CD4-positive, alpha-beta T cell (primary cell): Measurements from ENCODE around the gene NUP37. TPM values are rescaled to one million over a fixed set of nuclear protein-coding genes. Genes with fewer than 3 reads are reported as not detected.
"Not testable (repeated sequence)": the region's sequence is repeated elsewhere in the genome, so short reads cannot be mapped to it uniquely, and the experiment has no call there.

Experiments
- ATAC-seq: fragments of 200-7000 bp; cut with Tn5 transposase; one replicate; pipeline ENCODE4 v1.10.0; 2022; ENCODE audit warnings: mild to moderate bottlenecking; ENCODE audit not compliant: poor library complexity
- CTCF ChIA-PET: fragments of 350-600 bp; sonication (Branson Sonifier 250); formaldehyde crosslinking; loops from one replicate; lab custom pipeline; 2021; ENCODE audit warnings: antibody characterized with exemption, inconsistent platforms; lab: Charles Lee
- POLR2A ChIA-PET: fragments of 350-600 bp; sonication (Branson Sonifier 250); formaldehyde crosslinking; loops from one replicate; lab custom pipeline; 2021; ENCODE audit warnings: antibody characterized with exemption, inconsistent platforms; lab: Charles Lee
- DNase-seq, 14 experiments: peaks; one replicate each; pipeline ENCODE4 v3.0.0-alpha.2; 2013 to 2020; ENCODE audit warnings: mixed read lengths in 2 of 14
- H3K27ac ChIP-seq, 2 donors: one replicate each; pipeline versions ENCODE4 v1.5.1 to v1.7.0; 2013; ENCODE audit warnings: low read length in 2 of 2, low read depth in 1 of 2, mild to moderate bottlenecking in 1 of 2
- H3K27me3 ChIP-seq, 2 experiments: 1 replicate in 1 of 2; 2 replicates in 1 of 2; pipeline versions ENCODE4 v1.6.1 to v1.7.0; 2013; ENCODE audit warnings: low read length in 2 of 2, control low read depth in 1 of 2, mild to moderate bottlenecking in 1 of 2, moderate library complexity in 1 of 2; ENCODE audit not compliant: insufficient read depth in 2 of 2, control insufficient read depth in 1 of 2
- H3K36me3 ChIP-seq: one replicate; pipeline ENCODE4 v1.6.1; 2013; ENCODE audit warnings: low read length, control low read depth; ENCODE audit not compliant: insufficient read depth
- H3K4me1 ChIP-seq: one replicate; pipeline ENCODE4 v1.6.1; 2013; ENCODE audit warnings: low read length, control low read depth; ENCODE audit not compliant: insufficient read depth
- H3K4me3 ChIP-seq: one replicate; pipeline ENCODE4 v1.5.1; 2013; ENCODE audit warnings: mild to moderate bottlenecking, low read length, moderate library complexity
- H3K9me3 ChIP-seq, 2 experiments: 1 replicate in 1 of 2; 2 replicates in 1 of 2; pipeline versions ENCODE4 v1.6.1 to v1.7.0; 2013; ENCODE audit warnings: low read length in 2 of 2, mild to moderate bottlenecking in 2 of 2, control low read depth in 1 of 2, moderate library complexity in 1 of 2; ENCODE audit not compliant: control insufficient read depth in 1 of 2, insufficient read depth in 1 of 2
- H3K27ac Mint-ChIP-seq: one replicate; pipeline ENCODE4 v1.8.0; 2020; ENCODE audit warnings: mixed read lengths
- H3K27me3 Mint-ChIP-seq: one replicate; pipeline ENCODE4 v1.8.0; 2021; ENCODE audit warnings: mixed read lengths
- H3K36me3 Mint-ChIP-seq: one replicate; pipeline ENCODE4 v1.8.0; 2021; ENCODE audit warnings: low read depth, mixed read lengths
- H3K4me1 Mint-ChIP-seq: one replicate; pipeline ENCODE4 v1.8.0; 2021; ENCODE audit warnings: low read depth, mixed read lengths
- H3K4me3 Mint-ChIP-seq: one replicate; pipeline ENCODE4 v1.8.0; 2020; ENCODE audit warnings: mild to moderate bottlenecking, mixed read lengths
- H3K9me3 Mint-ChIP-seq: one replicate; pipeline ENCODE4 v1.8.0; 2020; ENCODE audit warnings: mixed read lengths
- CTCF ChIP-seq: fragments of 200-600 bp; IDR thresholded peaks from one replicate; pipeline ENCODE4 v1.8.0; 2022; ENCODE audit warnings: antibody characterized with exemption, mild to moderate bottlenecking
- intact Hi-C, 2 experiments: fragments of 100-400 bp; cut with DNase I in 1 of 2; cut with micrococcal nuclease in 1 of 2; formaldehyde crosslinking; loops; one replicate each; pipeline versions ENCODE4 v1.15.1 to v1.9.0; 2023 to 2025; cut with DNase I, micrococcal nuclease
- total RNA-seq, 174 experiments: library from RNA in 2 of 174; stranded (reverse) in 2 of 174; gene quantifications; one replicate each; pipeline ENCODE4 v1.2.3 and lab custom pipeline; 2021 to 2026

The NUP37 gene
- total RNA-seq, 2 experiments from 2014 or later, result 9.4 to 9.6 TPM

GRCh38 chr12:102096855-102097254 is 23.1 kb downstream of the NUP37 start:
- CTCF ChIA-PET, result no interaction called here
- no peaks in the 10 kb centered on the region for H3K27me3 ChIP-seq
- no peak overlapping the region for H3K4me3 ChIP-seq
- ATAC-seq (no peak), DNase-seq (no peak)
- no peak for TF ChIP-seq CTCF
- intact Hi-C loops, result loop anchor here (5.0 kb wide), 1 partner anchor 385 kb away; the partner anchor contains the start of gene IGF1 (in 2 of the 2)
- POLR2A ChIA-PET, result no interaction called here
- no peaks in the 10 kb centered on the region for H3K9me3 Mint-ChIP-seq
- no peaks in the 10 kb centered on the region for H3K4me1 ChIP-seq
- peaks cover 29% of the 10 kb centered on the region for H3K36me3 ChIP-seq
- no peak overlapping the region for H3K4me3 Mint-ChIP-seq
- no peaks in the 10 kb centered on the region for H3K27me3 Mint-ChIP-seq
- no peak overlapping the region for H3K27ac ChIP-seq
- H3K4me1 Mint-ChIP-seq, result no peaks in the 10 kb centered on the region
- peaks cover 55% of the 10 kb centered on the region for H3K36me3 Mint-ChIP-seq
- H3K9me3 ChIP-seq, result no peaks in the 10 kb centered on the region
- no peak overlapping the region for H3K27ac Mint-ChIP-seq

GRCh38 chr12:102095677-102096263 is 24.1 kb downstream of the NUP37 start:
- no peak overlapping the region for H3K27ac ChIP-seq
- ChIA-PET CTCF (interaction anchor here (1.2 kb wide), 1 partner anchor 14 kb away, joined by 3 read pairs; no protein-coding TSS in a partner anchor), POLR2A (no interaction called here)
- H3K27ac Mint-ChIP-seq, result no peak overlapping the region
- H3K4me3 Mint-ChIP-seq, result no peak overlapping the region
- peak; percentile 45 for TF ChIP-seq CTCF
- H3K9me3 Mint-ChIP-seq, result no peaks in the 10 kb centered on the region
- H3K36me3 Mint-ChIP-seq, result peaks cover 63% of the 10 kb centered on the region
- peaks cover 29% of the 10 kb centered on the region for H3K36me3 ChIP-seq
- DNase-seq, result peak in 3 of 14 experiments; percentile 8 to 16 (median 12)
- H3K4me1 Mint-ChIP-seq, result no peaks in the 10 kb centered on the region
- intact Hi-C loops, result loop anchor here (5.0 kb wide), 1 partner anchor 387 kb away; the partner anchor contains the start of gene IGF1 (in 2 of the 2)
- ATAC-seq, result no peak
- H3K27me3 ChIP-seq, result no peaks in the 10 kb centered on the region
- no peak overlapping the region for H3K4me3 ChIP-seq
- H3K4me1 ChIP-seq, result no peaks in the 10 kb centered on the region
- no peaks in the 10 kb centered on the region for H3K27me3 Mint-ChIP-seq
- H3K9me3 ChIP-seq, result no peaks in the 10 kb centered on the region

GRCh38 chr12:102093319-102093718 is 26.6 kb downstream of the NUP37 start:
- ATAC-seq, result no peak
- Mint-ChIP-seq H3K27ac (no peak overlapping the region), H3K9me3 (peaks cover 2% of the 10 kb centered on the region), H3K4me3 (no peak overlapping the region), H3K36me3 (peaks cover 58% of the 10 kb centered on the region), H3K4me1 (no peaks in the 10 kb centered on the region), H3K27me3 (no peaks in the 10 kb centered on the region)
- POLR2A ChIA-PET, result no interaction called here
- DNase-seq, result no peak
- TF ChIP-seq CTCF, result no peak
- Histone ChIP-seq H3K36me3 (peaks cover 13% of the 10 kb centered on the region), H3K4me3 (no peak overlapping the region), H3K27me3 (no peaks in the 10 kb centered on the region), H3K4me1 (no peaks in the 10 kb centered on the region), H3K9me3 (peaks cover 0 to 5% of the 10 kb centered on the region in 2 experiments), H3K27ac (no peak overlapping the region)
- CTCF ChIA-PET, result no interaction called here
- intact Hi-C loops, result no loop called here

GRCh38 chr12:102089228-102089835 is 30.6 kb downstream of the NUP37 start:
- H3K4me3 ChIP-seq, DNase-seq, POLR2A ChIA-PET, H3K27ac ChIP-seq, intact Hi-C loops, H3K27me3 Mint-ChIP-seq, H3K9me3 ChIP-seq, H3K27ac Mint-ChIP-seq, H3K27me3 ChIP-seq, ATAC-seq, H3K9me3 Mint-ChIP-seq, H3K4me3 Mint-ChIP-seq, H3K4me1 ChIP-seq, H3K36me3 ChIP-seq, H3K4me1 Mint-ChIP-seq: not testable (repeated sequence)
- H3K36me3 Mint-ChIP-seq, result peaks cover 61% of the 10 kb centered on the region
- CTCF ChIA-PET, result interaction anchor here (0.6 to 0.7 kb wide), 2 partner anchors 20 to 1739 kb away, joined by 3 read pairs; no protein-coding TSS in a partner anchor
